Skeletal muscle cell (primary cell): ENCODE results near the gene CABP7.

Source experiments
- DNase-seq: peaks from one replicate; pipeline ENCODE4 v3.0.0-alpha.2; 2010; ENCODE audit warnings: low read depth
- H3K4me3 ChIP-seq: 2 replicates; pipeline ENCODE4 v1.5.1; 2011; ENCODE audit warnings: low read depth, mild to moderate bottlenecking, control low read depth, low read length, moderate library complexity

The CABP7 gene

DNA sequence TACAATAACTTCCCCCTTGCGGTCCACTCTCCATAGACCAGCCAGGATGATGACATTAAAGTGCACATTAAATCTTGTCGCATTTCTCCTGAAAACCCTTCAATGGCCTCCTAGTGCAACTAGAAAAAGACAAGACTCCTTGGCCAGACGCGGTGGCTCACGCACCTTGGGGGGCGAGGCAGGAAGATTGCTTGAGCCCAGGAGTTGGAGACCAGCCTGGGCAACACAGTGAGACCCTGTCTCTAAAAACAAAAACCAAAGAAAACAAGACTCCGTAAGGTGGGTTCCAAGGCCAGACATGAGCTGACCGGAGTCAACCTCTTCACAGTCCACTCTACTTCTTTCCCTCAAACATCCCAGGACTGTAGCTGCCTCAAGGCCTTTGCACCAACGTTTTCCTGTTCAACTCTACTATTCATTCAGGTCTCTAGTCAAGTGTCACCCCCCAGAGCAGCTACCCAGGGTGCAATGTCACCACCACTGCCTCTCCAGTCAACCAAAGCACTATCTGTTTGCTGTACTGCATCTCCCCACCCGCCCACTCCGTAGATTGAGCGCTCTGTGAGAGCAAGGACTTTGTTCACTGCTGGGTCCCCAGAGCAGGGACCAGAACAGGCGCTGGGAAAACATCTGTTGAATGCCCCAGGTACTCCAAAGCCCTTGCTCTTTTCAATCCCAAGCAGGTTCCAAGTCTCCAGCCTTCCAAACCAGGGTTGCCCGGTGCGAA, 46.3 kb downstream of the CABP7 start:
- H3K4me3 ChIP-seq, result peak overlapping the region; percentile 75
- no peak for DNase-seq

DNA sequence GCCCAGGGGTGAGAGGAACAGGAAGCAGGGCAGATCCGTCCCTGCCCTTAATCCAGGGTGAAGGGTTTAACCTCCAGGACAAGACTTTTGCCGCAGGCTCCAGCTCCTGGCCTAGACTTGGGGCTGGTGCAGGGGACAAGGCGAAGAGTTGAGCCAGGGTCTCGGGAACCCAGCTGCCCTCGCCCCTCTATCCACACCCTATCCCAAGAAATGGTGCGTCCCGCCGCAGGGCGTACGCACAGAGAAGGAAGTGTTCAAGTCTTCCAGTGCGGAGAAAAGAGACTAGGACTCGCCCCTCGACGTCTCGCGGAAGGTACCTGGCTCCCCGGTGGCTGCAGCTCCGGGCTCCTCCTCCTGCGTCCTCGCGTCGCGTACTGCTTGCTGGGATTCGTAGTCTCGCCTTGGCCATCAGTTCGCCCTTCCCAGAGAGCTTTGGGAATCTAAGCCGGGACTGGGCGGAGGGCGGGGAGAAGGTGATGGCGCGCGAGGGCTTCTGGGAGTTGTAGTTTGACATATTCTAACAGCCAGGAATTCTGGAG, 46.9 kb downstream of the CABP7 start, which contains the start of gene ZMAT5:
Gene ZMAT5, minus strand, starts transcription at position 376 of the 539 bp plus-strand sequence. CDS start 18,463 bp downstream, outside the sequence.
- peak within 1 kb of the TSS; percentile 75 for H3K4me3 ChIP-seq
- peak; percentile 90 for DNase-seq

DNA sequence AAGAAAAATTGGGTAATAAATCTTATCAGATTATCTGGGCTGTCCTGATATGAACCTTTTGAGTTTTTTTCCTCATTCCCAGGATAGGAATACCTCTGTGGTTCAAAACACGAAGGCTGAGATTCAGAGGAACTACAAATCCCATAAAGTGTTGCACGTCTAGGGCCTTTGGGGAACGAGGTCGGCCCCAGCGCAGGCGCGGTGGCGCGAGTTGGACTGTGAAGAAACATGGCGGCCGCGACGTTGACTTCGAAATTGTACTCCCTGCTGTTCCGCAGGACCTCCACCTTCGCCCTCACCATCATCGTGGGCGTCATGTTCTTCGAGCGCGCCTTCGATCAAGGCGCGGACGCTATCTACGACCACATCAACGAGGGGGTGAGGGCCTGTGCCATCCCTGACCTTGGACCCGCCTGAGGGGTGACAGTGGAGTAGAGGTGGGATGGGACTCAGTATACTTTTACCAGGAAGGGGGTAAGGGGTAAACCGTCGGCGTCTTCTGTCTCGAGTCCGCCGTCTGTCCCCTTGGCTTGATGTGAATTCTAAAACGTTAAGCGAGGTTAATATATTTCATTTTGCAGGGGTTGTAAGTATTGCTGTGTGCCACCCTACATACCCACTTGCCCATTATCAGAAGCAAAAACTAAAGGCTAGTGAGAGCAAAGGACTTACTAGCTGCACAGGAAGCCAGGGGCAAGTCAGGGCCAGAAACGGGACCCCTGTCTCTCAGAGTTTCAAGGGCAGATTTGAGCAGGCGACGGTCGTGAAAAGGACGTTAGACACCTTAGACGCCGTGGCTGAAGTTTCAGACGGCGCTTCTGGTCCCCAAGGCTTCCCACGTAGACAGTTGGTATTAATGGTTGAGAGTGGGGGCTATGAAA, 47.6 kb downstream of the CABP7 start, which contains the start of gene UQCR10:
Gene UQCR10, plus strand, starts transcription at position 199 of the 881 bp plus-strand sequence. Its CDS starts 30 bp downstream, at position 229.
- H3K4me3 ChIP-seq, result peak within 1 kb of the TSS; percentile 75

DNA sequence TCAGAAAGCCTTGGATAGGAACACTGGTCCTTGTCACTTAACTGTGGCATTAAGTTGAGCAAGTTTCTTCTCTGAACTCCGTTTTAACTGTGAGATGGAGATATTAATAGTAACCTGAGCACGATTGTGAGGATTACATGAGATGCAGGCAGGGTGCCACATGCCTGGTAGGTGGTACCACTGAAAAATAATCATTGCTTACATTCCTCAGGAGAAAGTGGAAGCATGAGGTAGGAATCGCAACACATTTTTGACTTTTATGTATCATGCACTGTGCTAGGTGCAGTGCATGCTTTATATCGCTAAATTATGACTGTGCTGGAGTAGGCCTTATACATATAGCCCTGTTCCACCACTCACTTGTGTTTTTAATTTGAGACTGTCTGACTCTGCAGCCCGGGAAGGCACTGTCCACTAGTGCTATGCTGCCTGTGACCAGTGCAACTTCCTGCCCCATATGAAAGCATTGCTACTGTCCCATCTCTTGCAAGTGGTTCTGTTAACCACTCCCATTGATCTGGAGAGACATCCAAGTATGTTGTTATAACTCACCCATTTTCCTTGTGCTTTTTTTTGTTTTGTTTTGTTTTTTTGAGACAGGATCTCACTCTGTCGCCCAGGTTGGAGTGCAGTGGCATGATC, 48.4 kb downstream of the CABP7 start:
- DNase-seq, result no peak
- peak overlapping the region; percentile 75 for H3K4me3 ChIP-seq

More for the DNA sequence above, 47.6 kb downstream of the CABP7 start, which contains the start of gene UQCR10:
- DNase-seq, result peak; percentile 61

DNA sequence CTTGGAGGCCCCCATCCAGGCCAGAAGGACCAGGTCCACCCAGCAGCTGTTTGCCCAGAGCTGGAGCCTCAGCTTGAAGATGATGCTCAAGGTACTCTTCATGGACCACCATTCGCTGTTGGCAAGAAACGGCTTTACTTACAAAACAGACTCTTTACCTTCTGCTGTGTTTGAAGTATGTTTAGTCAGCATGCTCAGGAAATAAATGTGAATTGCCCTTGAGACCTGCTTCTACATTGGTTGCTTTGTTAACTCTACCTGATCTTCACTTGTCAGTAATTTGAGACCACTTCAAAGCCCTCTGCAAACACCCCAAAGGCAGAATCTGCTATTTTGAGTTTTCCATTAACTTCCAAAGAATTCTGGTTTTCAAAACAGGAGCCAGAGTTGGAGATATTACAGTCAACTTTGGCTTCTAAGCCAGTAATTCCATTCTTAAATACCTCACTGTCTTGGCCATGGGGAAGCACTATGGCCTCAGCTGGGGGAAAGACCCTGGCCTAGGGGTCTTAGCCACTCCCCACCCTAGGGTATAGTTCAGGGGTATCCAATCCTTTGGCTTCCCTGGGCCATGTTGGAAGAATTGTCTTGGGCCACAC, 50.0 kb downstream of the CABP7 start:
- no peak overlapping the region for H3K4me3 ChIP-seq

DNA sequence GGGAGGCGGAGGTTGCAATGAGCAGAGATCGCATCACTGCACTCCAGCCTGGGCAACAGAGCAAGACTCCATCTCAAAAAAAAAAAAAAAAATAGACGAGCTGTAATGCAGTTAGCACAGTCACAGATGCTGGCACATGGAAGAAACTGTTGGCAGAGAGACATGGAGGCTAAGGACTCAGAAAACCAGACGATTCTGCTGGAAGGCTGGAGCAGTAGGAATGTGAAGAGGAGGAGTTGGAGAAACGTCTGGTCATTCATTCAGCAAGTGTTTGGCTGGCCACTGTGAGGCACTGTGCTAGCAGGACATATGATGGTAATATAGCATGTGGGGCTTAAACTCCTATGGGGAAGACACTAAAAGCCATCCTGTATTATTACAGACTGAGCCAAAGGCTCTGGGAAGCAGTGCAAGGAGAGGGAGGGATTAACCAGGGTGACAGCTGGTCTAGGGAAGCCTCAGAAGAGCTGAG, 52.4 kb downstream of the CABP7 start:
- peak; percentile 39 for DNase-seq
- no peak overlapping the region for H3K4me3 ChIP-seq

More for the DNA sequence above, 50.0 kb downstream of the CABP7 start:
- no peak for DNase-seq

DNA sequence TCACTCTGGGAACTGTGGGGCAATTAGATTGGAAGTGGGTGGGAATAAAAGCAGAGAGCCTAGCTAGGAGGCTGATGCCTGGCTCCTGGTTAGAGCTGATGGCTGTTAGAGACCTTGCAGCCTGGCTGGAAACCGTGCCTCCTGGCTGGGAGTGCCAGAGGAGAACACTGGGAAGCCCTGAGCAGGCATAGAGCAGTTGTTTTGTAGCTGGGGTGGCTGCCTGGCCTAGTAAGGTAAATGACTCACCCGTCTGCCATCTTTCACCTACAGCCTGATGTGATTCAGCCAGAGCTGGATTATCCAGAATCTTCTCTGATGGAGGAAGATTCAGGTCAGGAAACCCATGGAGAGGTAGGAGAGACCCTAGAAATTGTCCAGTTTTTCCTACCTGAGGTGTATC, 53.4 kb downstream of the CABP7 start:
- no peak overlapping the region for H3K4me3 ChIP-seq
- peak; percentile 22 for DNase-seq

DNA sequence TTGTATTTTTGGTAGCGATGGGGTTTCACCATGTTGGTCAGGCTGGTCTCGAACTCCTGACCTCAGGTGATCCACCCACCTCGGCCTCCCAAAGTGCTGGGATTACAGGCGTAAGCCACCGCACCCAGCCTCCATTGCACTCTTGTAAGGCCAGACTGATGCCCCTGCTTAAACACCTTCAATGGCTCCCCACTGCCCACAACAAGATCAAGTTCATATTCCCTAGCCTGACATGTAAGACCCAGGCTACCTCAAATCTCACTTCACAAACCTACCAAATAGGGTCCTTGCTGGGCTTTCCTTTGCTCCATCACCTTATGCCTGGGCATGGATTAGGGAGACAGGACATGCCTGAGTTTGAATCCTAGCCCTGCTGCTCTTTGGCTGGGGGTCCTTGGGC, 60.4 kb downstream of the CABP7 start:
- H3K4me3 ChIP-seq, result no peak overlapping the region

DNA sequence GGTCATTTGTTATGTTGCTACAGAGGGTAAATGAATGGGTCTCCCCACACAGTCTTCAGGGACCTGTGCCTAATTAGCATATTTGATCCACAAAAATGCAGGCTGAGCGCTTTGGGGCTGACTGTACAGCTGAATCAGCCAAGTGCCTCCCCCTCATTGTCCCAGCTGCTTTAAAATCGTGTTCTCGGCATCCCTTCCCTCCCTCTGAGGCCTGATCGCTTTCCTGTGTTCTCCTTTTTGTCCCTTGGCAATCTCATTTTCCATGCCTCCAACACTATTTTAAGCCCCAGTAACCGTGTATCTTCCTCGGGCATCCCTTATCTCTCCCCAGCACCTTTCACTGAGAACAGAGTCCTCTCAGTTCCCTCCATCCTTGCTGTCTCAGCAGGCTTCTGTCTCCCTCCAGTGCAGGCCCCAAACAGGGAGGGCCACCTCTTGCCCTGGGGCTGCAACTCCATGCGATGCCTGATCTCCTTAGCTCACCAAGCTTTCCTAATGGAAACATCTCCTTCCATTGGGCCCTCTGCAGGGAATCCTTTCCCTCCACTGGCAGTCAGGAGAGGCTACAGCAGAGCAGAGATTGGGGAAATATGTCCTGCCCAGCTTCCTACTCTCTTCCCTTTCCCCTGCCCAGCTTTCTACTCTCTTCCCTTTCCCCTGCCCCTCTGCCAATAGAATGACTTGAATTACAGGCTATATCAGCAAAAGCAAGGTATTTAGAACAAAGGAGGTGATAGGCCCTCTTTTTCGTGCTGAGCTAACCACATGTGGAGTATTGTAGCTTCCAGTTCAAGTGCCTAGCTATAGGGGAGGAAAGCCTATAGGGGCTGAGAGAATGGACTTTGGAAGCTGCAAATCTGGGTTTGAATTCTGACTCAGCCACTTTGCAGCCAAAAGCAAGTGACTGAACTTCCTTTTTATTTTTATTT, 61.2 kb downstream of the CABP7 start:
- DNase-seq, result peak; percentile 61
- no peak overlapping the region for H3K4me3 ChIP-seq

More for the DNA sequence above, 60.4 kb downstream of the CABP7 start:
- no peak for DNase-seq
